Measurements from ENCODE around the gene GCH1. TPM values are rescaled to one million over a fixed set of nuclear protein-coding genes. Genes with fewer than 3 reads are reported as not detected.

The GCH1 gene, protein sequence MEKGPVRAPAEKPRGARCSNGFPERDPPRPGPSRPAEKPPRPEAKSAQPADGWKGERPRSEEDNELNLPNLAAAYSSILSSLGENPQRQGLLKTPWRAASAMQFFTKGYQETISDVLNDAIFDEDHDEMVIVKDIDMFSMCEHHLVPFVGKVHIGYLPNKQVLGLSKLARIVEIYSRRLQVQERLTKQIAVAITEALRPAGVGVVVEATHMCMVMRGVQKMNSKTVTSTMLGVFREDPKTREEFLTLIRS
- total RNA-seq (1 to 10 TPM; 6.0 to 7.4 TPM), polyA plus RNA-seq (10 to 100 TPM in 1 of 2 donors, 1 to 10 TPM in 1; 1.3 to 10.4 TPM)
- long read RNA-seq, donor 1, partial matches to known transcripts = 3 of 5 reads
- long read RNA-seq, donor 1, other reads (novel, unspliced or antisense) = 2 of 5 reads
- long read RNA-seq, donor 2, partial matches to known transcripts = 0 of 3 reads
- long read RNA-seq, donor 2, other reads (novel, unspliced or antisense) = 2 of 3 reads

DNA sequence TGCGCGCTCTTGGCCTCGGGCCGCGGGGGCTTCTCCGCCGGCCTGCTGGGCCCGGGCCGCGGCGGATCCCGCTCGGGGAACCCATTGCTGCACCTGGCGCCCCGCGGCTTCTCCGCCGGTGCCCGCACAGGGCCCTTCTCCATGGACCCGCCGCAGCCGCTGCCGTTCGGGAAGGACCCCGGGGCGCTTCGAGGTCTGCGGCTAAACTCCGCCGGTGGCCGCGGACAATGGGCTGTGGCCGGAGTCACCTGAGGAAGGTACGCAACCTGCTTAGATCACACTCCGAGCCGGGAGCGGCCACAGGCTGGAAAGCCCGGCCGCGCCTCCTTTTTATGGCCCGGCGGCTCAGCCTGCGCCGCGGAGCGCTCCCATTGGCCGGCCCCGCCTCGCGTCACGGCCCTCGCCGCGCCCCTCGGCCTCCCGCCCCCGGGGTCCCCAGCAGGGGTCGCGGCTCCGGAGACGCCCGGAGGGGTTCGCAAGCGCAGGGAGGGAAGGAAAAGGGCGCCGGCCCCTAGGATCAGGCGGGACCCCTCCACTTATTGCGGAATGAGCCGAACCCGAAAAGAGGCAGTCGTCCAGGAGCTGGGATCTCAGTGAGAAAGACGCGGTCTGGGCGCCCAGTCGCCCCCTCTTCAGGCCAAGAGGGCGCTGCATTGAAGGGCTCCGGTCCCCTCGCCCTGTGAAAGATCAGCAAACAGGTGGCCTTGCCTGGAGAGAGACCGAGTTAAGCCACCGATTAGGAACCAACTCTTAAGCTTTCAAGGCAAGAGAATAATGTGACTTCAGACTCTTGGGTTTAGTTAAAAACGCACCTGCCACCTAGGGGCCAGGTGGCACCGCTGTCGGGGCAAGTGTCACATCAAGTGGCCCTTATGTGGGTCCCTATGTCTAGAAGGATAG is at the start of gene GCH1:
GCH1 (minus strand) TSS at position 306 of the 900 bp plus-strand sequence; CDS start at position 143, 163 bp downstream.
- DNase-seq = peak; percentile 66 to 90
- H3K27me3 ChIP-seq (ENCODE audit: control insufficient read depth in 1 of 2, insufficient read depth in 2 of 2, low read length in 1 of 2) = peaks cover 0 to 2% of the 10 kb centered on the region in 2 donors
- 0 to 1% methylated on average over 75 to 83 of the region's 83 CpGs for WGBS, 2 donors
- H3K4me1 ChIP-seq (ENCODE audit: control insufficient read depth in 1 of 2, insufficient read depth in 2 of 2, low read length in 2 of 2) = no peaks in the 10 kb centered on the region
- intact Hi-C loops (cut with DNase I) = no loop called here
- H3K27ac ChIP-seq (ENCODE audit: low read depth in 1 of 2, low read length in 2 of 2) = no peak within 1 kb of the TSS
- peak; percentile 90 for ATAC-seq (ENCODE audit: low FRiP score)
- H3K36me3 ChIP-seq (ENCODE audit: control insufficient read depth in 1 of 2, insufficient read depth in 2 of 2, low read length in 1 of 2) = no peaks in the 10 kb centered on the region
- no peaks in the 10 kb centered on the region for H3K9me3 ChIP-seq (ENCODE audit: control insufficient read depth, low read length)
- peak within 1 kb of the TSS; percentile 34 to 81 for H3K4me3 ChIP-seq (ENCODE audit: low read length in 2 of 2)

GRCh38 chr14:54947230-54947629 is 44.6 kb upstream of the GCH1 start:
- no peaks in the 10 kb centered on the region for H3K4me1 ChIP-seq (ENCODE audit: control insufficient read depth in 1 of 2, insufficient read depth in 2 of 2, low read length in 2 of 2)
- no peaks in the 10 kb centered on the region for H3K36me3 ChIP-seq (ENCODE audit: control insufficient read depth in 1 of 2, insufficient read depth in 2 of 2, low read length in 1 of 2)
- WGBS, 2 donors = 96 to 100% methylated on average over 3 of the region's 3 CpGs
- H3K4me3 ChIP-seq (ENCODE audit: low read length in 2 of 2) = no peak overlapping the region
- ATAC-seq (ENCODE audit: low FRiP score) (no peak), DNase-seq (no peak)
- no peaks in the 10 kb centered on the region for H3K27me3 ChIP-seq (ENCODE audit: control insufficient read depth in 1 of 2, insufficient read depth in 2 of 2, low read length in 1 of 2)
- intact Hi-C loops (cut with DNase I) = no loop called here
- no peaks in the 10 kb centered on the region for H3K9me3 ChIP-seq (ENCODE audit: control insufficient read depth, low read length)
- no peak overlapping the region for H3K27ac ChIP-seq (ENCODE audit: low read depth in 1 of 2, low read length in 2 of 2)

GRCh38 chr14:54946500-54946899 is 43.9 kb upstream of the GCH1 start:
- H3K9me3 ChIP-seq (ENCODE audit: control insufficient read depth, low read length) = no peaks in the 10 kb centered on the region
- ATAC-seq (ENCODE audit: low FRiP score) = no peak
- H3K36me3 ChIP-seq (ENCODE audit: control insufficient read depth in 1 of 2, insufficient read depth in 2 of 2, low read length in 1 of 2) = no peaks in the 10 kb centered on the region
- 93 to 96% methylated on average over 4 of the region's 4 CpGs for WGBS, 2 donors
- DNase-seq = no peak
- H3K27ac ChIP-seq (ENCODE audit: low read depth in 1 of 2, low read length in 2 of 2) = no peak overlapping the region
- no peak overlapping the region for H3K4me3 ChIP-seq (ENCODE audit: low read length in 2 of 2)
- intact Hi-C loops (cut with DNase I) = no loop called here
- no peaks in the 10 kb centered on the region for H3K4me1 ChIP-seq (ENCODE audit: control insufficient read depth in 1 of 2, insufficient read depth in 2 of 2, low read length in 2 of 2)
- H3K27me3 ChIP-seq (ENCODE audit: control insufficient read depth in 1 of 2, insufficient read depth in 2 of 2, low read length in 1 of 2) = no peaks in the 10 kb centered on the region

DNA sequence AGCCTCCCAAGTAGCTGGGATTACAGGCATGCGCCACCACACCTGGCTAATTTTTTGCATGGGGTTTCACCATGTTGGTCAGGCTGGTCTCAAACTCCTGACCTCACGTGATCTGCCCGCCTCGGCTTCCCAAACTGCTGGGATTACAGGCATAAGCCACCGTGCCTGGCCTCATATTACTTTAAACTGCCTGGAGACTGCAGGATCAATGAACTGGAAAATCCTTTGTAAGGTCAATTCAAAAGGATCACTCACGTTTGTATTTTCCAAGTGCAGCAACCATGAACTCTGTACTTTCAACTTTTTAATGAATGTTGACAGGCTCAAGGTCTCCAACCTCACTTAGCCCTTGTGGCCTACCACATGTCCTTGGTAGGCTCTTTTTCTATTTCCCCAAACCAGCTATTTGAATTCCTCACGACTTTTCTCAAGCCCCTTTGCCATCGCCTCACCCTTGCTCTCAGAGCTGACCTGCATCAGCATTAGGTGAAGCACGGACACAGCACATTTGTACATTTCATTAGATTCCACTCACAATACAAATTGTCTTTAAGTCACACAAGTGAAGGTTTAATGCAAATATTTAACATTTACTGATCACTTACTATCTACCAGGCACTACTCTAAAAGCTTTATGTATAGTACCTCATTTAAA is 42.2 kb upstream of the GCH1 start:
- 95% methylated on average over 9 of the region's 9 CpGs for WGBS, 2 donors
- H3K4me1 ChIP-seq (ENCODE audit: control insufficient read depth in 1 of 2, insufficient read depth in 2 of 2, low read length in 2 of 2) = no peaks in the 10 kb centered on the region
- intact Hi-C loops (cut with DNase I) = loop anchor here in 1 of 2 donors (5.0 kb wide), 1 partner anchor 88 kb away; no protein-coding TSS in a partner anchor
- no peak overlapping the region for H3K27ac ChIP-seq (ENCODE audit: low read depth in 1 of 2, low read length in 2 of 2)
- ATAC-seq (ENCODE audit: low FRiP score) (no peak), DNase-seq (no peak)
- H3K9me3 ChIP-seq (ENCODE audit: control insufficient read depth, low read length) = no peaks in the 10 kb centered on the region
- no peaks in the 10 kb centered on the region for H3K36me3 ChIP-seq (ENCODE audit: control insufficient read depth in 1 of 2, insufficient read depth in 2 of 2, low read length in 1 of 2)
- no peak overlapping the region for H3K4me3 ChIP-seq (ENCODE audit: low read length in 2 of 2)
- no peaks in the 10 kb centered on the region for H3K27me3 ChIP-seq (ENCODE audit: control insufficient read depth in 1 of 2, insufficient read depth in 2 of 2, low read length in 1 of 2)

DNA sequence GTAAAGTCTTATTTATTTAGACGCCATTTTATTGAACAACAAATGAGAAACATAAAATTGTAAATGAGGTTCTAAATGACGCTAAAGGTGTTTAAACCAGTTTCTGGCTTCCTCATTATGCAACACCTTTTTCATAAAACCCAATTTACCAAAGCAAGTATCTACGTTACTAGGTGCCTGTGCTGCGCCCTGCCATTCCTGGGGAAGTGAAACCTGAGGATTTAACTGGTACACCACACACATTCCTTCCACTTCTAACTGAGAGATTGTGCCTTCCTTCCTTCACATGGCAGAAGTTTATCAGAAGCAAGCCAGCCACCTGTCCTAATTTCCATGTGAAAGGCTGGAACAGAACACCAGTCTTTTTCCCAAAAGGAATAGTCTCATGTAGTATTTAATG is 40.3 kb upstream of the GCH1 start:
- 93 to 96% methylated on average over 4 of the region's 4 CpGs for WGBS, 2 donors
- no peak overlapping the region for H3K27ac ChIP-seq (ENCODE audit: low read depth in 1 of 2, low read length in 2 of 2)
- H3K27me3 ChIP-seq (ENCODE audit: control insufficient read depth in 1 of 2, insufficient read depth in 2 of 2, low read length in 1 of 2) = no peaks in the 10 kb centered on the region
- H3K4me1 ChIP-seq (ENCODE audit: control insufficient read depth in 1 of 2, insufficient read depth in 2 of 2, low read length in 2 of 2) = no peaks in the 10 kb centered on the region
- H3K4me3 ChIP-seq (ENCODE audit: low read length in 2 of 2) = no peak overlapping the region
- no peaks in the 10 kb centered on the region for H3K9me3 ChIP-seq (ENCODE audit: control insufficient read depth, low read length)
- no peaks in the 10 kb centered on the region for H3K36me3 ChIP-seq (ENCODE audit: control insufficient read depth in 1 of 2, insufficient read depth in 2 of 2, low read length in 1 of 2)
- intact Hi-C loops (cut with DNase I) = loop anchor here in 1 of 2 donors (5.0 kb wide), 1 partner anchor 86 kb away; no protein-coding TSS in a partner anchor
- no peak for DNase-seq
- no peak for ATAC-seq (ENCODE audit: low FRiP score)

DNA sequence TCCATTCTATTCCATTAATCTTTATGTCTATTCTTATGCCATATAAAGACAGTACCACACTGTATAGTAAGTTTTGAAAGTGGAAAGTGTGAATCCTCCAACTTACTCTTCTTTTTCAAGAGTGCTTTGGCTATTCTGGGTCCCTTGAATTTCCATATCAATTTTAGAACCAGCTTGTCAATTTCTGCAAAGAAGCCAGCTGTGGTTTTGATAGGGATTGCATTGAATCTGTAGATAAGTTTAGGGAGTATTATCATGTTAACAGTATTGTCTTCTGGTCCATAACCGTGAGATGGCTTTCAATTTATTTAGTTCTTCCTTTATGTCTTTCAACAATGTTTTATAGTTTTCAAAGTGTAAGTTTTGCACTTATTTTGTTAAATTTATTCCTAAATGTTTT is 34.2 kb upstream of the GCH1 start:
- Histone ChIP-seq H3K4me1 (ENCODE audit: control insufficient read depth in 1 of 2, insufficient read depth in 2 of 2, low read length in 2 of 2) (no peaks in the 10 kb centered on the region), H3K9me3 (ENCODE audit: control insufficient read depth, low read length) (no peaks in the 10 kb centered on the region), H3K27ac (ENCODE audit: low read depth in 1 of 2, low read length in 2 of 2) (no peak overlapping the region), H3K36me3 (ENCODE audit: control insufficient read depth in 1 of 2, insufficient read depth in 2 of 2, low read length in 1 of 2) (no peaks in the 10 kb centered on the region), H3K4me3 (ENCODE audit: low read length in 2 of 2) (no peak overlapping the region), H3K27me3 (ENCODE audit: control insufficient read depth in 1 of 2, insufficient read depth in 2 of 2, low read length in 1 of 2) (no peaks in the 10 kb centered on the region)
- no peak for ATAC-seq (ENCODE audit: low FRiP score)
- WGBS, 2 donors = 97 to 100% methylated on average over 1 of the region's 1 CpG
- intact Hi-C loops (cut with DNase I) = no loop called here
- DNase-seq = no peak

DNA sequence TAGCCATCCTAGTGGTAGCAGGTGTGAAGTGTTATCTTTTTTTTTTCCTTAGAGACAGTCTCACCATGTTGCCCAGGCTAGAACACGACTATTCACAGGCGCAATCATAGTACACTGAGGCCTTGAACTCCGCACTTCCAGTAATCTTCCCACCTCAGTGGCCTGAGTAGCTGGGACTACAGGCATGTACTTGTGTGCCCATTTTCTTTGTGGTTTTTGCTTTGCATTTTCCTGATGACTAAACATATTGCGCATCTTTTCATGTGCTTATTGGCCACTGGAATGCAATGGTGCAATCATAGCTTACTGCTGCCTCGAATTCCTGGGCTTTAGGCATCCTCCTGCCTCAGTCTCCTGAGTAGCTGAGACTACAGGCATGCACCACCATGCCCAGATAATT is 33.3 kb upstream of the GCH1 start:
- Histone ChIP-seq H3K27me3 (ENCODE audit: control insufficient read depth in 1 of 2, insufficient read depth in 2 of 2, low read length in 1 of 2) (no peaks in the 10 kb centered on the region), H3K4me3 (ENCODE audit: low read length in 2 of 2) (no peak overlapping the region), H3K36me3 (ENCODE audit: control insufficient read depth in 1 of 2, insufficient read depth in 2 of 2, low read length in 1 of 2) (no peaks in the 10 kb centered on the region), H3K9me3 (ENCODE audit: control insufficient read depth, low read length) (no peaks in the 10 kb centered on the region), H3K27ac (ENCODE audit: low read depth in 1 of 2, low read length in 2 of 2) (no peak overlapping the region), H3K4me1 (ENCODE audit: control insufficient read depth in 1 of 2, insufficient read depth in 2 of 2, low read length in 2 of 2) (no peaks in the 10 kb centered on the region)
- 94 to 96% methylated on average over 5 of the region's 5 CpGs for WGBS, 2 donors
- DNase-seq (no peak), ATAC-seq (ENCODE audit: low FRiP score) (no peak)
- intact Hi-C loops (cut with DNase I) = no loop called here

- no peak overlapping the region for H3K27ac ChIP-seq (ENCODE audit: low read depth in 1 of 2, low read length in 2 of 2)
- H3K9me3 ChIP-seq (ENCODE audit: control insufficient read depth, low read length) = no peaks in the 10 kb centered on the region
- no peaks in the 10 kb centered on the region for H3K36me3 ChIP-seq (ENCODE audit: control insufficient read depth in 1 of 2, insufficient read depth in 2 of 2, low read length in 1 of 2)
- WGBS, 2 donors = 50% methylated on average over 2 of the region's 2 CpGs
- no peaks in the 10 kb centered on the region for H3K27me3 ChIP-seq (ENCODE audit: control insufficient read depth in 1 of 2, insufficient read depth in 2 of 2, low read length in 1 of 2)
- H3K4me3 ChIP-seq (ENCODE audit: low read length in 2 of 2) = no peak overlapping the region
- DNase-seq (no peak), ATAC-seq (ENCODE audit: low FRiP score) (no peak)
- intact Hi-C loops (cut with DNase I) = no loop called here
- no peaks in the 10 kb centered on the region for H3K4me1 ChIP-seq (ENCODE audit: control insufficient read depth in 1 of 2, insufficient read depth in 2 of 2, low read length in 2 of 2)
Measured at GRCh38 chr14:54935100-54935499, 32.5 kb upstream of the GCH1 start.
